GM12864 (cell line): ENCODE measurements around the gene SEMA5A.

Experiments used
- DNase-seq: peaks from one replicate; pipeline ENCODE4 v3.0.0-alpha.2; 2011; ENCODE audit warnings: low read depth
- H3K4me3 ChIP-seq: 2 replicates; pipeline ENCODE4 v1.5.1; 2011; ENCODE audit warnings: mild to moderate bottlenecking, low read depth, low read length, control low read depth
- CTCF ChIP-seq: IDR thresholded peaks from 2 replicates; pipeline ENCODE4 v1.5.1; 2011; ENCODE audit warnings: low read depth, mild to moderate bottlenecking, moderate library complexity, low read length, control low read depth, inconsistent platforms; ENCODE audit errors: missing control alignments

SEMA5A gene

DNA sequence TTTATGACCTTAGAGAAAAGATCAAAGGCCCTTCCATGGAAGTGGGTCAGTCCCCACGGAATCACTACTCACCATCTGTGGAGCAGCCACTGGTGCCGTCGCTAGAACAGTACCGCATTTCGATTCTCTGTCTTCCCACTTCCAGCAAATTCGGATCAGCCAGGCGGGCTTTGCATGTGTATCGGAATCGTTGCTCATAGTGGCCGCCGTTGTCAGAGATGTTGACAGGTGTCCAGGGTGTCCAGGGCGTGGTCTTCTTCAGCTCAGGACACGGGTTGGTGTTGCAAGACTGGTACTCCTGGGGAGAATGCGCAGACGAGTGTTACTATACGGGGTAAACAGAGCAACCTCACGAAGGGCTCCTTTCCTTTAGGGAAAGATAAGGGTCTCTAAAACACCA, 479.5 kb downstream of the SEMA5A start:
- no peak overlapping the region for H3K4me3 ChIP-seq
- no peak for DNase-seq
- TF ChIP-seq CTCF: no peak

DNA sequence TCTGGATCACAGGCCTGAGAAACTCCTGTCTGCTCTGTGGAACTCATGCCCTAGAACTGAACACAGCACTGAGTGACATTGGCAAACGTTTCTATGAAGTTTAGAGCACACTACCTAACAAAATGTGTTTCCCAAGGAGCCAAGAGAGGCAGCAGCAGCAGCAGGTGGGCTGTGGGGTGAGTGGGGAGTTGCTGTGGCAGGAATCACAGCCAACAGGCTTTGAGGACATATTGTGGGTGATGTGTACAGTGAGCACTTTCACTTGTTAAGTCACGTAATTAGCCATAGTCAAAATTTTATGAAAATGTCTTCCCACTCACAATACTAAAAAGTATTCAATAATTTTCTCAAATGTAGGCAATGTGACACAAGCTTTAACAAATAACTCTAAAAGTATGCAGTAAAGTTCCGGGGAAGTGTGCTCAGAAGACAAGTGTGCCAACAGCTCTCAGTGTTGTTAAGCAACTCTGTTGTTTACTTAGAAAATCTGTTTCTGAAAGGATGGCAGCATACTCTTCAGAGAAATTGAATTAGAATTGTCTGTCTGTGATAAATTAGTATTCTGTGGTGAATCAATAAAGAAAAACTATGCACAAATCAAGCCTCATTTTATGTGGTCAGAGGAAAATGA, 482.1 kb downstream of the SEMA5A start:
- no peak overlapping the region for H3K4me3 ChIP-seq
- DNase-seq: no peak
- TF ChIP-seq CTCF: no peak

DNA sequence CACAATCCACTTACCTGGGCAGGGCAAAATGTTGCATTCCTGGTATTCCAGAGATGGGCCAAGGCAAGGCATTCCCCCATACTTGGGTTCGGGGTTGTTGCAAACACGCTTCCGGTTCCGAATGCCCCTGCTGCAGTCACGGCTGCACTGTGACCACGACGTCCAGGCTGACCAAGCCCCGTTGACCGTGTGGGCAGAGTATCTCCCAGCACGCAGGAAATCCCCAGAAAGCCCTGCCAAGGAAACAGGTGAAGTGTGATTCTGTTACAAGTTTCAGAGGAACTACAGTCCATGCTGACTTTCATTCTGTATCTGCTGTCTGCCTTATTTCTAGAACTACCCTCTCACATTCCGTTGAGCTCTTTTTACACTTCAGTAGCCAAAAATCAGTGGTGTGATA, 483.0 kb downstream of the SEMA5A start:
- DNase-seq: peak; percentile 16

GRCh38 chr5:9059920-9060691, 485.8 kb downstream of the SEMA5A start:
- no peak for TF ChIP-seq CTCF
- no peak for DNase-seq
- no peak overlapping the region for H3K4me3 ChIP-seq

More for the DNA sequence above, 483.0 kb downstream of the SEMA5A start:
- TF ChIP-seq CTCF: no peak
- H3K4me3 ChIP-seq: no peak overlapping the region

GRCh38 chr5:9058666-9059065, 487.2 kb downstream of the SEMA5A start:
- DNase-seq: no peak
- no peak for TF ChIP-seq CTCF
- H3K4me3 ChIP-seq: no peak overlapping the region

- H3K4me3 ChIP-seq: no peak overlapping the region
- no peak for DNase-seq
- TF ChIP-seq CTCF: no peak
Measured at GRCh38 chr5:9058161-9058560, 487.7 kb downstream of the SEMA5A start.
